ENCODE data around the gene CPEB4. TPM values are rescaled to one million over a fixed set of nuclear protein-coding genes. Genes with fewer than 3 reads are reported as not detected.
A peak's percentile ranks its signal among the peaks of the same experiment; 100 is the strongest.

CPEB4 gene
- total and polyA plus RNA-seq, 7 donors = 6.0 to 66.2 (median 27.8) TPM

- H3K27me3 ChIP-seq = no peaks in the 10 kb centered on the region
- no peaks in the 10 kb centered on the region for H3K9me3 ChIP-seq
- intact Hi-C loops (cut with DNase I) = no loop called here
- H3K27ac ChIP-seq = no peak overlapping the region
- DNase-seq = no peak
- WGBS, 2 donors = 83 to 88% methylated on average over 5 of the region's 5 CpGs
- TF ChIP-seq EP300 (IDR thresholded peaks at IDR 0.05) = no peak
- TF ChIP-seq POLR2AphosphoS5 (IDR thresholded peaks at IDR 0.05) = no peak
- TF ChIP-seq POLR2A (IDR thresholded peaks at IDR 0.05) = no peak
- no peak for TF ChIP-seq CTCF (IDR thresholded peaks at IDR 0.05)
- H3K36me3 ChIP-seq = no peaks in the 10 kb centered on the region
- H3K4me3 ChIP-seq = no peak overlapping the region
- H3K4me1 ChIP-seq = peaks cover 0 to 55% (median 30%) of the 10 kb centered on the region in 4 donors
Measured at GRCh38 chr5:173895401-173896165, 7.4 kb downstream of the CPEB4 start.

- Histone ChIP-seq H3K4me3 (no peak overlapping the region), H3K4me1 (peaks cover 0 to 52% (median 26%) of the 10 kb centered on the region in 4 donors), H3K27me3 (no peaks in the 10 kb centered on the region), H3K9me3 (no peaks in the 10 kb centered on the region), H3K27ac (no peak overlapping the region), H3K36me3 (no peaks in the 10 kb centered on the region)
- 98% methylated on average over 4 of the region's 4 CpGs for WGBS, 2 donors
- DNase-seq = no peak
- intact Hi-C loops (cut with DNase I) = no loop called here
- no peak for TF ChIP-seq EP300 (IDR thresholded peaks at IDR 0.05)
- no peak for TF ChIP-seq CTCF (IDR thresholded peaks at IDR 0.05)
- no peak for TF ChIP-seq POLR2AphosphoS5 (IDR thresholded peaks at IDR 0.05)
- TF ChIP-seq POLR2A (IDR thresholded peaks at IDR 0.05) = no peak
Measured at GRCh38 chr5:173896631-173897030, 8.5 kb downstream of the CPEB4 start.

- Histone ChIP-seq H3K9me3 (no peaks in the 10 kb centered on the region), H3K27me3 (no peaks in the 10 kb centered on the region), H3K4me3 (no peak overlapping the region), H3K36me3 (no peaks in the 10 kb centered on the region), H3K27ac (no peak overlapping the region), H3K4me1 (peaks cover 0 to 43% (median 19%) of the 10 kb centered on the region in 4 donors)
- 94 to 98% methylated on average over 3 of the region's 3 CpGs for WGBS, 2 donors
- no peak for DNase-seq
- TF ChIP-seq CTCF (IDR thresholded peaks at IDR 0.05) = no peak
- no peak for TF ChIP-seq EP300 (IDR thresholded peaks at IDR 0.05)
- TF ChIP-seq POLR2AphosphoS5 (IDR thresholded peaks at IDR 0.05) = no peak
- TF ChIP-seq POLR2A (IDR thresholded peaks at IDR 0.05) = no peak
- intact Hi-C loops (cut with DNase I) = no loop called here
Measured at GRCh38 chr5:173901705-173902104, 13.6 kb downstream of the CPEB4 start.

- DNase-seq = no peak
- H3K4me3 ChIP-seq = no peak overlapping the region
- peaks cover 0 to 50% (median 21%) of the 10 kb centered on the region in 4 donors for H3K4me1 ChIP-seq
- TF ChIP-seq POLR2AphosphoS5 (IDR thresholded peaks at IDR 0.05) = no peak
- TF ChIP-seq EP300 (IDR thresholded peaks at IDR 0.05) = no peak
- no peak for TF ChIP-seq POLR2A (IDR thresholded peaks at IDR 0.05)
- TF ChIP-seq CTCF (IDR thresholded peaks at IDR 0.05) = no peak
- H3K36me3 ChIP-seq = no peaks in the 10 kb centered on the region
- H3K27me3 ChIP-seq = no peaks in the 10 kb centered on the region
- intact Hi-C loops (cut with DNase I) = no loop called here
- H3K9me3 ChIP-seq = no peaks in the 10 kb centered on the region
- 94 to 95% methylated on average over 1 of the region's 1 CpG for WGBS, 2 donors
- peak overlapping the region in 1 of 4 donors; percentile 23 for H3K27ac ChIP-seq
Measured at GRCh38 chr5:173902334-173902733, 14.2 kb downstream of the CPEB4 start.
